Loucy (cell line): ENCODE results near the gene ZNF835.

Source experiments
- H2AFZ ChIP-seq: fragments of 200-600 bp; sonication (generic); 2 replicates; pipeline ENCODE4 v1.6.0; 2016; ENCODE audit warnings: antibody characterized with exemption, mild to moderate bottlenecking, low read length, moderate library complexity
- H3F3A ChIP-seq: fragments of 200-600 bp; 2 replicates; pipeline ENCODE4 v1.6.0; 2016; ENCODE audit warnings: antibody characterized with exemption, low read depth, mild to moderate bottlenecking
- H3K27me3 ChIP-seq: fragments of 200-600 bp; sonication (generic); 2 replicates; pipeline ENCODE4 v1.6.1; 2014; ENCODE audit warnings: low read length, mild to moderate bottlenecking; ENCODE audit not compliant: insufficient read depth, poor library complexity, severe bottlenecking
- H3K36me3 ChIP-seq: fragments of 200-600 bp; sonication (generic); 2 replicates; pipeline ENCODE4 v1.6.1; 2016; ENCODE audit warnings: low read length; ENCODE audit not compliant: insufficient read depth
- H3K4me1 ChIP-seq: fragments of 200-600 bp; sonication (generic); 2 replicates; pipeline ENCODE4 v1.5.1; 2014; ENCODE audit warnings: low read length, mild to moderate bottlenecking; ENCODE audit not compliant: insufficient read depth, poor library complexity, severe bottlenecking
- H3K4me2 ChIP-seq: fragments of 200-600 bp; sonication (generic); 2 replicates; pipeline ENCODE4 v1.6.0; 2014; ENCODE audit warnings: antibody characterized with exemption, low read length, low read depth, mild to moderate bottlenecking; ENCODE audit not compliant: poor library complexity, severe bottlenecking
- H3K4me3 ChIP-seq: fragments of 200-600 bp; sonication (generic); 2 replicates; pipeline ENCODE4 v1.5.1; 2014; ENCODE audit warnings: low read length, mild to moderate bottlenecking, mixed read lengths; ENCODE audit not compliant: poor library complexity, severe bottlenecking
- H3K79me2 ChIP-seq: fragments of 200-600 bp; sonication (generic); 2 replicates; pipeline ENCODE4 v1.6.1; 2014; ENCODE audit warnings: low read length; ENCODE audit not compliant: insufficient read depth
- H3K9ac ChIP-seq: fragments of 200-600 bp; sonication (generic); 2 replicates; pipeline ENCODE4 v1.6.0; 2014; ENCODE audit warnings: mild to moderate bottlenecking, low read depth, low read length, moderate library complexity; ENCODE audit not compliant: poor library complexity, severe bottlenecking
- H3K9me2 ChIP-seq: fragments of 200-600 bp; sonication (generic); replicated peaks from 2 replicates; pipeline ENCODE4 v1.6.1; 2016; ENCODE audit warnings: low read depth, low read length, mixed read lengths
- H3K9me3 ChIP-seq: fragments of 200-600 bp; sonication (generic); 2 replicates; pipeline ENCODE4 v1.6.1; 2014; ENCODE audit warnings: mild to moderate bottlenecking, antibody characterized with exemption, low read length, low read depth; ENCODE audit not compliant: insufficient read depth
- H4K20me1 ChIP-seq: fragments of 200-600 bp; sonication (generic); 2 replicates; pipeline ENCODE4 v1.6.0; 2014; ENCODE audit warnings: antibody characterized with exemption, low read length, mild to moderate bottlenecking; ENCODE audit not compliant: insufficient read depth, poor library complexity, severe bottlenecking
- EZH2phosphoT487 ChIP-seq: fragments of 200-600 bp; IDR thresholded peaks from 2 replicates; pipeline ENCODE4 v1.6.1; 2018; ENCODE audit warnings: antibody characterized with exemption, mild to moderate bottlenecking, moderate library complexity, borderline replicate concordance
- TF ChIP-seq, protein P1 (sequence below): fragments of 200-600 bp; sonication (generic); conservative IDR thresholded peaks from 2 replicates; pipeline ENCODE4 v1.5.1; 2014; ENCODE audit warnings: mild to moderate bottlenecking, antibody characterized with exemption, low read length

Gene ZNF835

GRCh38 chr19:56625708-56626107, 45.8 kb downstream of the ZNF835 start:
- H3K4me1 ChIP-seq, result no peaks in the 10 kb centered on the region

DNA sequence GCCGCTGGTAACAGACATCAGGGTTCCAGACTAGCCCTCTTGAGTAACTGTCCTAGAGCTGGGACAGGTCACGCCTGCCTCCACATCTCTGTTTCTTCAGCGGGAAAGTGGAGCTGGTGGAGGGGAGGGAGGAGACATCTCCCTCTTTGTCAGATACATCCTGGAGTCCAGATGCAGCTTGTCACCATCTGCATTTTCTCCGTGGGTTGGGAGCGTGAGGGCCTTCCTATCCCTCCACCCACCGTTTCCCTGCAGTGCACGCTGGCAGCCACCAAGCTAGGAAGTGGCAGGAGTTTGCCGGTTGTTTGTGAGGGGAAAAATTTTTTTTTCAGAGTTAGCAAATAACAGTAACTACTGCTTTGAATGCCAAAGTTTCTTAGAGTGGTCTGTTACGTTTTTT, 48.6 kb downstream of the ZNF835 start:
- H3K9me3 ChIP-seq, result no peaks in the 10 kb centered on the region
- no peak overlapping the region for H2AFZ ChIP-seq
- peaks cover 43% of the 10 kb centered on the region; the same call in 1 of the 2 replicates for H3K36me3 ChIP-seq
- TF ChIP-seq, protein P1, sequence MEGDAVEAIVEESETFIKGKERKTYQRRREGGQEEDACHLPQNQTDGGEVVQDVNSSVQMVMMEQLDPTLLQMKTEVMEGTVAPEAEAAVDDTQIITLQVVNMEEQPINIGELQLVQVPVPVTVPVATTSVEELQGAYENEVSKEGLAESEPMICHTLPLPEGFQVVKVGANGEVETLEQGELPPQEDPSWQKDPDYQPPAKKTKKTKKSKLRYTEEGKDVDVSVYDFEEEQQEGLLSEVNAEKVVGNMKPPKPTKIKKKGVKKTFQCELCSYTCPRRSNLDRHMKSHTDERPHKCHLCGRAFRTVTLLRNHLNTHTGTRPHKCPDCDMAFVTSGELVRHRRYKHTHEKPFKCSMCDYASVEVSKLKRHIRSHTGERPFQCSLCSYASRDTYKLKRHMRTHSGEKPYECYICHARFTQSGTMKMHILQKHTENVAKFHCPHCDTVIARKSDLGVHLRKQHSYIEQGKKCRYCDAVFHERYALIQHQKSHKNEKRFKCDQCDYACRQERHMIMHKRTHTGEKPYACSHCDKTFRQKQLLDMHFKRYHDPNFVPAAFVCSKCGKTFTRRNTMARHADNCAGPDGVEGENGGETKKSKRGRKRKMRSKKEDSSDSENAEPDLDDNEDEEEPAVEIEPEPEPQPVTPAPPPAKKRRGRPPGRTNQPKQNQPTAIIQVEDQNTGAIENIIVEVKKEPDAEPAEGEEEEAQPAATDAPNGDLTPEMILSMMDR, result no peak
- TF ChIP-seq EZH2phosphoT487, result no peak
- H3K4me2 ChIP-seq, result no peak overlapping the region
- H3K4me1 ChIP-seq, result no peaks in the 10 kb centered on the region
- H3K27me3 ChIP-seq, result no peaks in the 10 kb centered on the region
- H3K79me2 ChIP-seq, result no peaks in the 10 kb centered on the region
- no peak overlapping the region for H3K4me3 ChIP-seq
- H3F3A ChIP-seq, result no peaks in the 10 kb centered on the region
- peaks cover 5% of the 10 kb centered on the region for H4K20me1 ChIP-seq
- H3K9me2 ChIP-seq, result no peaks in the 10 kb centered on the region
- H3K9ac ChIP-seq, result no peak overlapping the region

More at GRCh38 chr19:56625708-56626107, 45.8 kb downstream of the ZNF835 start:
- no peaks in the 10 kb centered on the region for H3F3A ChIP-seq
- H3K36me3 ChIP-seq, result peaks cover 40% of the 10 kb centered on the region; the same call in 1 of the 2 replicates
- H3K27me3 ChIP-seq, result no peaks in the 10 kb centered on the region
- H3K9me2 ChIP-seq, result no peaks in the 10 kb centered on the region
- H3K4me3 ChIP-seq, result no peak overlapping the region
- H2AFZ ChIP-seq, result no peak overlapping the region
- no peak overlapping the region for H3K9ac ChIP-seq
- no peak for TF ChIP-seq EZH2phosphoT487
- TF ChIP-seq, protein P1, result no peak
- no peaks in the 10 kb centered on the region for H4K20me1 ChIP-seq
- H3K4me2 ChIP-seq, result no peak overlapping the region
- 0 out of 2 replicates have a peak, but pooled peaks cover 5% of the 10 kb centered on the region for H3K9me3 ChIP-seq
- no peaks in the 10 kb centered on the region for H3K79me2 ChIP-seq

GRCh38 chr19:56622374-56622773, 49.2 kb downstream of the ZNF835 start:
- Histone ChIP-seq H3K4me1 (no peaks in the 10 kb centered on the region), H3K4me3 (no peak overlapping the region), H3F3A (no peaks in the 10 kb centered on the region), H2AFZ (no peak overlapping the region), H3K4me2 (no peak overlapping the region), H3K36me3 (peaks cover 46% of the 10 kb centered on the region; the same call in 1 of the 2 replicates), H3K9me3 (no peaks in the 10 kb centered on the region), H3K9ac (no peak overlapping the region), H3K27me3 (no peaks in the 10 kb centered on the region), H3K79me2 (no peaks in the 10 kb centered on the region; the same call in 1 of the 2 replicates), H3K9me2 (no peaks in the 10 kb centered on the region), H4K20me1 (peaks cover 5% of the 10 kb centered on the region)
- TF ChIP-seq, protein P1, result no peak
- TF ChIP-seq EZH2phosphoT487, result no peak
